SU-DHL-6 (cell line): ENCODE data around the gene ACACA.

Experiments
- H2AFZ ChIP-seq: fragments of 200-600 bp; sonication (generic); 2 replicates; pipeline ENCODE4 v1.6.1; 2014; ENCODE audit warnings: low read depth, mild to moderate bottlenecking, moderate library complexity, mixed read lengths, antibody characterized with exemption, low read length; ENCODE audit not compliant: severe bottlenecking
- H3F3A ChIP-seq: fragments of 200-600 bp; shearing (Covaris generic); 2 replicates; pipeline ENCODE4 v1.6.0; 2016; ENCODE audit warnings: antibody characterized with exemption, mild to moderate bottlenecking; ENCODE audit not compliant: insufficient read depth
- H3K27ac ChIP-seq: fragments of 200-600 bp; sonication (generic); 2 replicates; pipeline ENCODE4 v1.5.1; 2016; ENCODE audit warnings: low read depth, mild to moderate bottlenecking, low read length, moderate library complexity, mixed read lengths
- H3K27me3 ChIP-seq: fragments of 200-600 bp; sonication (generic), shearing (Covaris generic); 2 replicates; pipeline ENCODE4 v1.6.0; 2014; ENCODE audit warnings: mild to moderate bottlenecking, low read length
- H3K36me3 ChIP-seq: fragments of 200-600 bp; sonication (generic); 2 replicates; pipeline ENCODE4 v1.6.1; 2014; ENCODE audit warnings: mild to moderate bottlenecking, low read length, mixed read lengths
- H3K4me2 ChIP-seq: fragments of 300-600, 200-600 bp; shearing (Covaris generic), sonication (generic); 2 replicates; pipeline ENCODE4 v1.6.0; 2014; ENCODE audit warnings: low read length, low read depth, mild to moderate bottlenecking; ENCODE audit not compliant: poor library complexity, severe bottlenecking
- H3K4me3 ChIP-seq: fragments of 200-600 bp; sonication (generic); 2 replicates; pipeline ENCODE4 v1.5.1; 2014; ENCODE audit warnings: antibody characterized with exemption, low read length, mild to moderate bottlenecking, mixed read lengths; ENCODE audit not compliant: insufficient read depth, poor library complexity, severe bottlenecking
- H3K79me2 ChIP-seq: fragments of 200-600 bp; sonication (generic); 2 replicates; pipeline ENCODE4 v1.6.1; 2014; ENCODE audit warnings: mild to moderate bottlenecking, low read length, moderate library complexity; ENCODE audit not compliant: insufficient read depth
- H3K9ac ChIP-seq: fragments of 200-600 bp; sonication (generic); 2 replicates; pipeline ENCODE4 v1.7.0; 2014; ENCODE audit warnings: mild to moderate bottlenecking, low read length
- H3K9me2 ChIP-seq: fragments of 200-600 bp; sonication (generic); replicated peaks from 2 replicates; pipeline ENCODE4 v1.6.1; 2014; ENCODE audit warnings: low read length; ENCODE audit not compliant: insufficient read depth
- H3K9me3 ChIP-seq: fragments of 200-600 bp; sonication (generic); 2 replicates; pipeline ENCODE4 v1.6.1; 2014; ENCODE audit warnings: low read length, mixed read lengths; ENCODE audit not compliant: insufficient read depth
- H4K20me1 ChIP-seq: fragments of 200-600 bp; sonication (generic); 2 replicates; pipeline ENCODE4 v1.6.1; 2014; ENCODE audit warnings: low read depth, mild to moderate bottlenecking, antibody characterized with exemption, low read length, moderate library complexity, mixed read lengths
- CTCF ChIP-seq: fragments of 200-600 bp; sonication (generic); IDR thresholded peaks from one replicate; pipeline ENCODE4 v1.5.1; 2017; ENCODE audit warnings: antibody characterized with exemption, mild to moderate bottlenecking, low read length, moderate library complexity; ENCODE audit not compliant: insufficient read depth, poor library complexity, severe bottlenecking
- EZH2phosphoT487 ChIP-seq: fragments of 200-600 bp; sonication (generic), shearing (Covaris generic); conservative IDR thresholded peaks from 2 replicates; pipeline ENCODE4 v1.6.1; 2018; ENCODE audit warnings: mild to moderate bottlenecking, antibody characterized with exemption, low read length, moderate library complexity, mixed read lengths

The ACACA gene

GRCh38 chr17:37197336-37197735 lies 209.3 kb downstream of the ACACA start:
- peaks cover 37% of the 10 kb centered on the region for H3K36me3 ChIP-seq
- no peak overlapping the region for H3K9ac ChIP-seq
- H3K27ac ChIP-seq, result no peak overlapping the region
- no peak overlapping the region for H2AFZ ChIP-seq
- no peaks in the 10 kb centered on the region for H3K79me2 ChIP-seq
- no peaks in the 10 kb centered on the region for H3K9me3 ChIP-seq
- TF ChIP-seq CTCF, result no peak
- no peak for TF ChIP-seq EZH2phosphoT487
- no peaks in the 10 kb centered on the region for H4K20me1 ChIP-seq
- peaks cover 7% of the 10 kb centered on the region; the same call in 1 of the 2 replicates for H3F3A ChIP-seq
- no peaks in the 10 kb centered on the region for H3K27me3 ChIP-seq
- H3K4me2 ChIP-seq, result no peak overlapping the region
- no peaks in the 10 kb centered on the region for H3K9me2 ChIP-seq
- no peak overlapping the region for H3K4me3 ChIP-seq

GRCh38 chr17:37194208-37194607 lies 212.4 kb downstream of the ACACA start:
- no peak overlapping the region for H3K4me3 ChIP-seq

GRCh38 chr17:37191219-37191618 lies 215.4 kb downstream of the ACACA start:
- H3K36me3 ChIP-seq, result peaks cover 39% of the 10 kb centered on the region
- no peak overlapping the region for H3K4me3 ChIP-seq
- H3K27ac ChIP-seq, result no peak overlapping the region
- H3K9ac ChIP-seq, result no peak overlapping the region
- no peaks in the 10 kb centered on the region for H3K79me2 ChIP-seq
- no peaks in the 10 kb centered on the region for H3K9me3 ChIP-seq
- TF ChIP-seq CTCF (no peak), EZH2phosphoT487 (no peak)
- no peak overlapping the region for H3K4me2 ChIP-seq
- H2AFZ ChIP-seq, result no peak overlapping the region
- H4K20me1 ChIP-seq, result no peaks in the 10 kb centered on the region
- H3F3A ChIP-seq, result no peaks in the 10 kb centered on the region
- no peaks in the 10 kb centered on the region for H3K27me3 ChIP-seq
- H3K9me2 ChIP-seq, result no peaks in the 10 kb centered on the region

More at GRCh38 chr17:37194208-37194607, 212.4 kb downstream of the ACACA start:
- Histone ChIP-seq H4K20me1 (no peaks in the 10 kb centered on the region), H3K36me3 (peaks cover 32% of the 10 kb centered on the region), H3K27me3 (no peaks in the 10 kb centered on the region), H3K27ac (no peak overlapping the region), H3K79me2 (no peaks in the 10 kb centered on the region), H3K9me2 (no peaks in the 10 kb centered on the region), H3K9ac (no peak overlapping the region), H3K4me2 (no peak overlapping the region), H3K9me3 (no peaks in the 10 kb centered on the region), H2AFZ (no peak overlapping the region), H3F3A (no peaks in the 10 kb centered on the region; the same call in 1 of the 2 replicates)
- TF ChIP-seq EZH2phosphoT487 (no peak), CTCF (no peak)

GRCh38 chr17:37190493-37190892 lies 216.1 kb downstream of the ACACA start:
- Histone ChIP-seq H4K20me1 (no peaks in the 10 kb centered on the region), H3K9me2 (no peaks in the 10 kb centered on the region), H3K27ac (no peak overlapping the region), H3K79me2 (no peaks in the 10 kb centered on the region), H3K27me3 (no peaks in the 10 kb centered on the region), H3K4me2 (no peak overlapping the region), H3K4me3 (no peak overlapping the region), H3F3A (no peaks in the 10 kb centered on the region), H2AFZ (no peak overlapping the region), H3K36me3 (peaks cover 41% of the 10 kb centered on the region), H3K9ac (no peak overlapping the region), H3K9me3 (no peaks in the 10 kb centered on the region)
- TF ChIP-seq CTCF, result no peak
- TF ChIP-seq EZH2phosphoT487, result no peak
